DMS114 treated with DMSO at 0.1 percent for 48 hours (cell line): ENCODE results near the gene TICRR.

Experiments used
- DNase-seq: peaks from one replicate; lab custom pipeline; 2025; ENCODE audit not compliant: unreplicated experiment; lab: John Stamatoyannopoulos, UW

TICRR gene

DNA sequence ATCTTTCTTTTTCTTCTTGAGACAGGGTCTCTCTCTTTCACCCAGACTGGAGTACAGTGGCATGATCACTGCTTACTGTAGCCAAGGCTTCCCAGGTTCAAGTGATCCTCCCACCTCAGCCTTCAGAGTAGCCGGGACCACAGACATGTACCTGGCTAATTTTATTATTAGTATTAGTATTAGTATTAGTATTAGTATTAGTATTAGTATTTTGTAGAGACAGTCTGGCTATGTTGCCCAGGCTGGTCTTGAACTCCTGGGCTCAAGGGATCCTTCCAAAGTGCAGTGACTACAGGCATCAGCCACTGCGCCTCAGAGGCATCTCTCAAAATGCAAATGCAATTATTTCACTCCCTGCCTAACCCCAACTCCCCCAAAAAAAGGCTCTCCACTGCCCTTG is 78.3 kb downstream of the TICRR start:
- DNase-seq, result no peak

DNA sequence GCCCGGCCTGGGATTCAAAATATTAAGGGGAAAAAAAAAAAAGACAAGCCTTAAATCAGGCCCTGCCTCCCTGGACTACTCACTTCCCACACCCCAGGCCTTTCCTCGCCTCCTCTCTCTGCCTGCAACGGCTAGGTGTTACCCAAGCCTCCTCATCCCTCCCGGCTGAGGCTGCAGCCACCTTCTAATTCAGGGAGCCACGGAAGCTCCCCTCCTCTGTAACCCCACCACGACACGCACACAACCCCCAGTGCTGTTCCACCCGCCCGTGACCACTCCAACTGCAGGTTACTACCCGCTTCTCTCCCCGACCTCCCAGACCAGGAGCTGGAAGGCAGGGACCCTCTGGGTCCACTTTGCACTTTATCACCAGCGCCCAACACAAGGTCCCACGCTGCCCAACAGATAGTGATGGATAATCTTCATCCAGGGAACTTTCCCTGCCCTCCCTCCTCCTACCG is 79.1 kb downstream of the TICRR start:
- no peak for DNase-seq

DNA sequence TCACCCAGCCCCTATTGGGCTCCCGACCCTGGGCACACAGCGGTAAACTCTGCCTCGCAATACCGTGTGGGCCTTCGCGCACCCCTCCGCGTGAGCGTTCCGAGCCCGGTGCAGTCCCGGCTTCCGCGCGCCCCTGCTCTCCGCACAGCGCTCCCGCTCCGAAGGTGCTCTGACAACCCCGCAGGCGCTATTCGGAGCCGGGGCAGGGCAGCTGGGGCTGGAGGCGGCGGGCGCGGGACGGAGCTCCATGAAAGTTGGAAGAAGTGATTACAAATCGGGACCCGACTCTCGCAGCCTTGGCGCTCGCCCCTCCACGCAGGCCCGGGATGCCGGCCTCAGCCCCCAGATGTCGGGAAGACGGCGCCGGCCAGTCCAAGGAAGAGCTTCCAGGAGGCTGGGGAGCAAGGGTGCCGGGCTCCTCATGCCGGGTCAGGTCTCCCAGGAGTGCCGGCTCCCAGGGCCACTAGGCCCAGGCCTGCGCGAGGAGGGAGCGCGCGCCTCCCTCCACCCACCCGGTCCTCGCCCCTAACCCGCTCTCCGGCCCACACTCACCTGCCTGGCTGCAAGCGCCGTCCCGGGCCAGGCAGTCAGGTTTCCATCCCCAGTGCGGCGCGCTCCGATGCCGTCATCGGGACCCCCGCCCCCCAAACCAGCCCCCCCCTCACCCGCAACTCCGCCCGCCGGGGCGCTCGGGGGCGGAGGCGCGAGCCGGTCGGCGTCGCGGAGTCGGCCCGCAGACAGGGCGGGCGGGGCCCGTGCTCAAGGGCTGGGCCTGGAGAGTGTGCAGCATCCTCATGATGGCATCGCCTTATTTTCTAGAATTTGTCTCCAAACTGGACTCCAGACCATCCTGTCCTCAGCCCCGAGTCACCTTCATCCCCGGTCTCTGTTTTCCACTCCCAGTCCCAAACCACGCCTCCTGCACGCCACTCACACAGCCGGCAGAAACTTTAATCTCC is 79.9 kb downstream of the TICRR start, which contains the start of gene KIF7:
Gene KIF7 (minus strand): TSS at position 621 of the 959 bp plus-strand sequence. CDS start 2,537 bp downstream, outside the sequence.
- peak; percentile 45 for DNase-seq

DNA sequence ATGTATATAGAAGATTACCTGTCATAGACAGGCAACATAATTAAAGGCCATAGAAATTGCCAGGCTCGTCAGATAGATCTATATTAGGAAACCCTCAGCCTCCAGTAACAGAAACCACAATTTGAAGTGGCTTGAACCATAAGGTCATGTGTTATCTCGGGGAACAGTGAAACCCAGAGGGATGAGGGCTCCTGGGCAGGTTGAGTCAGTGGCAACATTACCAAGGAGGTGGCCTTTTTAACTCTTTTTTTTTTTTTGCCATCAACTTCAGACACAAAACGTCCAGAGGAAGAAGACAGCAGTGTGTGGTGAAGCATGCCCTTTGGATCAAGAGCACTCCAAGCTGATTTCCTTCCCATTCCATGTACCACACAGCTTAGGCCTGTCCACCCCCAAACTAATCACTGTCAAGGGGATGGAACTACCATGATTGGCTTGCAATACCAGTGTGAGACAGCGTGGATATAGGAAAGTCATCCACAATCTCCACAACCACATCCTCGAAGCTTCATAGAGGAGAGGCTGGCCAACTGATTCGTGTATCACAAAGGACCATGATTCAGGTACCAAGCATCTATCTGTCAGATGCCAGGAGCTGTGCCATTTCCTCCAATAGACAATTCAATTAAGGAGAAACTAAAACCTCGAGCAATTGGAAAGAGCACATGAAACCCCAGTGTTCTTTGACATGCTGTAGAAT is 81.0 kb downstream of the TICRR start:
- no peak for DNase-seq

DNA sequence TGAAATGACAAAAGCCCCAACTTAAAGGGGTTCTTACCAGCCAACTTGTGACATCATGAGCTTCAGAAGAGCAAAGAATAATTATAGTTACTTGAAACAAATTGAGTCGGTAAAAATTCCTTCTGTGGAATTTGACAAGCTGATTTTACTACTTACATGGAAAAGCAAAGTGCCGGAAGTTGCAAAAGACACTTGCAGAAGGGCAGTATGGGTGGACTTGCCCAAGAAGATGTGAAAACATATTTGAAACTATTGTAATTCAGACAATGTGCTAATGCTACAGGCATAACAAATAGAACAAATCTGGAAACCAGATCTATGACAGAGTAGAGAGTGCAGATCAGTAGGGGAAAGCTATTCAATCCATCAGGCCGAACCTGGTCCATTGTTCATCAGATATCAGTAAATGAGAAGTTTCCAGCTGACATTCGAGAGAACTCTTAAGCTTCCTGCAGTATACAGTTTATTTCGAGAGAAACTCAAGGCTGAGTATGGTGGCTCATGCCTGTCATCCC is 82.5 kb downstream of the TICRR start:
- no peak for DNase-seq

DNA sequence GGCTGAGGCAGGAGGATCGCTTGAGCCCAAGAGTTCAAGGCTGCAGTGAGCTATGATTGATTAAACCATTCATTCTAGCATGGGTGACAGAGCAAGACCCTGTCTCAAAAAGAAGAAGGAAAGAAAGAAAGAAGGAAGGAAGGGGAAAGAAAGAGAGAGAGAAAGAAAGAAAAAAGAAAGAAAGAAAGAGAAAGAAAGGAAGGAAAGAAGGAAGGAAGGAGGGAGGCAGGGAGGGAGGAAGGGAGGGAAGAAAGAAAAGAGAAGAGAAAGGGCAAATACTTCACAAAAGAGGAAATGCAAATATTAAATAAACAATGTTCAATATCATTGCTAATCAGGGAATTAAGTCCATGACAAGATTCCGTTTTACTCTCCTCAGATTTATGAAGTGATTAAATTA is 84.0 kb downstream of the TICRR start:
- no peak for DNase-seq

DNA sequence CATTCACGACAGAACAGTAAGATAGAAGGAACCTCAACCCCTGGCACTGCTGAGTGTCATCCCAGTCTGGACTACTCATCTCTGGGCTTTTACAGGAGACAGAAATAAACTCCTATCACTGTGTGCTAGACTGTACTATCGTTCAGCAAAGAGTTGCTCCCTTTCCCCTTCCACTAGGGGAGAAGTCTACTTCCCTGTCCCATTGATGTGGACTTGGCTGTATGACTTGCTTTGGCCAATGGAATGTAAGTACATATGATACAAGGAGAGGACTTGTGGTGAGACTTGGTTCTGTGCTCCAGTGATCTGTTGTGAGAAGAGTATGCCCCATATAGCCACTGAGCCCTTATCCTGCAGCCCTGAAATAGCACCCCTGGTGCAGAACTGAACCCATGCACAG is 85.3 kb downstream of the TICRR start:
- DNase-seq, result no peak

DNA sequence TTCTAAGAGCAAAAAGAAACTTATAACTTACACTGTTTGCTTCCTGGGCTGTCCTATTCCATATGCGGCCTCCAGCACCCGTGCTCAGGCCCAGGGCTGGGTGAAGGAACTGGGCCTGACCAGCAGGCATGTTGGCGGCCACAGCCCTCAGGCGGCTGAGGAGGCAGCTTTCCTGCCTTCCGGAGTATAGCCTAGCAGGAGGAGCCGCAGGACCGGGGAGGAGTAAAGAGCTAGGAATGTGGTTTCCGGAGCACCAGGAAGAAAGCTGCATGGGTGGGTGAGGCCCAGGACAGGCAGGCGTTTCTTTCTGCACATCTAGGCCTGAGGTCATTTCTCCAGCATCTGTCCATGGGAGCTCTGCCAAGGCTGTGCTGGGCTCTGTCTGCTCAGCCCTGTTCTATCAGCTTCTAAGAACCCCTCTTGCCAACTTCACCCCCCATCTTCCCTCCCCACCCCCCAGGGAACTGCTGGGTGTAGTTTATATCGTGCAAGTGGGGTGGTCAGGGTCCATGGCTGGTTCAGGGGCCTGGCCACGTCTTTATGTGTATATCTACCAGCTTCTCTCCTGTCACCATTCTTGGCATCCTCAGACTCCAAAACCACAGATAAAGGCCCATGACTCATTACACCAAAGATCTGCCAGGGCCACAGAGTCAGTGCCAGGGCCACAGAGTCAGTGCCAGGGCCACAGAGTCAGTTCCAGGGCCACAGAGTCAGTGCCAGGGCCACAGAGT is 87.8 kb downstream of the TICRR start:
- DNase-seq, result no peak

DNA sequence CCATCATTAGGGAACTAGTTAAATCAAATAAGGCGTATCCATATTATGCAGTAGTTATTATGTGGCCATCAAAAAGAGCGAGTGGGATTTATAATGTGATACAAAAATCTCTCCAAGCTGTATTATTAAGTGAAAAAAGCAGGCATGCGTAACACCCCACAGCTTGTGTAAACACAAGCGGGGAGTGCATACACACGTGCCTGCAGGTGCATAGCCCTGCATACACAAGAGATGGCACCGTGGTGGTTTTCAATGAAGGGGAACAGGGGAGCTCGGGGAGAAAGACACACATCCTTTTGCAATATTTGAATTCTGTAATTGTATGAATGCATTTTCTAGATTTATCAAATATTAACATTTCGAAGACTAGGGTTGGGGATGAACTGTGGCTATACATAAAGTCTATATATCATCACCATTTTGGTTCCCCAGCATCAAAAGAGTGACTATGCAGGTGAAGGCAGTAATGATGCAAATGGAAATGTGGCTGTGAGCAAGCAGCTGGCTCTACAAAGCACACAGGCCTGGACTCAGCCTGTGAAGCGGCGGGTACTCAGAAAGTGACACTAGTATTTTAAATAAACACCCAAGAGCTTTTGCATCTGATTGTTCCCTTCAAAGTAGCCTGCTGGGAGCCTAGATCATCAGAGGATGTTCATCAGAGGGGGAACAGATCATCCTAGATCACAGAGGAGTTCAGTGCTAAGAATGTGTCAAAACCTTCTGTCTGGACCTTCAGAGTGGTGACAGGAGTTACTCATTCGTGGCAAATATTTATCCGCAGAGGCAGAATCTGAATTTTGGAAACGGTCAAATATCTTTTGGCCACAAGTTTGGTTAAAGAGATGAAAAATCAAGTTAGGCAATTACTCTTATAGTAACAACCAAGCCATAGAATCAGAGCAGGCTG is 89.4 kb downstream of the TICRR start:
- no peak for DNase-seq

DNA sequence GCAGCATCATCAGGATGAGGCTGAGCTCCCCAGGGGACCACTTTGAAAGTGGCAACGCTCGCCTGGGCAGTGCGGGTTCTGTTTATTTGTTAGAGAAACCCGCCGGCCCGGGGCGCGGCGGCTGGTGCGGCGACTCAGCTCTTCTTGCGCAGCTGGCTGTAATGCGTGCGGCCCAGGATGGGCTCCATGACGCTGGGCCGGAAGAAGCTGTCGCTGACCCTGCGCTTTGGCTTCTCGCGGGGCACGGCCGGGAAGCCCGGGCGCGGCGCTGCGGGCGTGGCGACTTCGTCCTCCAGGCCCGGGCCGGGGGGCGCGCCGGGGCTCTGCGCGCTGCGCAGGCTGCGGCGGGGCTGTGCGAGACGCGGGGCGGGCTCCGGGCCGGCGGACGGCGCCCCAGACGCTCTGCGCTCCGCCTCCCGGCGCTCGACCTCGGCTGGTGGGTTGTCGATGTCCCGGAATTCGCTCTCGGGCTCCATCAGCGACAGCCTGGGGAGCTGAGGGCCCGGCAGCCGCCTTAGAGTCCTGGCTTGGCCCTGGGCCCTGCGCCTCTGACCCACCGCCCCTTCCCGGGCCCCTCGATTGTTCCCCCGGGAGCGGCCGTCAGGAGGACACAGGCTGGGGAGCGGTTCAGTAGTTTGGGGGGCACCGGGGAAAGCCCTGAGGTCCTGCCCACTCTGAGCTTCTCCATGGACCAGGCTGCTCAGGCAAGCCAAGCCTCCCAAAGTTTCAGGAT is 90.3 kb downstream of the TICRR start:
- DNase-seq, result no peak

DNA sequence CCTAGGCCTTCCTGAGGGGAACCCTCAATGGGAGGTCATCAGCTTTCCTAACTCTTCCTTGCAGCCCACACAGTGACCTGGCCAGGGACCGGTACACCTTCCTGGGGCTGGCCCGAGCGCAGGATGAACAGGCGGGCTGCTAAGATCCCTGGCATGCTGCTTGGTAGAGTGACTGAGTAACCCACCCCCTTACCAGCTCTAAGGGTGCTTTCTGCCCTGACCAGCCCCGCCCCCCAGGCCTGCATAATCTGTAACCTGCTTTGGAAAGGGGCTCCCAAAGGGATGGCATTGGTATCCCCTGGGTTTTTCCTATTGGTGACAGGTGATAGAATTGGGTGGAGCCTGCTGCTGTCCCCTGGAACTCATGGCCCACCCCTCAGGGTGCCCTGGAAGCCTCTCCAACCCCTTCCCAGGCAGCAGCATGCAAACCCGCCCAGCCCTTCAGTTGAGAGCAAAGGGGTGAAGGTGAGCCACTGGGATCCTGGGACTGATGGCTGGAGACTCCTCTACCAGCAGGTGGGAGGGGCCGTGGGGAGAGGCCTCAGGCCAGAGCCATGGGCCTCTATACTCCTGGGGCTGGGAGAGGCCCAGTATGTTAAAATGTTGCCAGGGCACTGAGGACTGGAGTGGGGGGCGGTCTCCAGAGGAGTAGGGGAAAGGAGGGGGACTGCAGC is 91.1 kb downstream of the TICRR start:
- DNase-seq, result no peak

DNA sequence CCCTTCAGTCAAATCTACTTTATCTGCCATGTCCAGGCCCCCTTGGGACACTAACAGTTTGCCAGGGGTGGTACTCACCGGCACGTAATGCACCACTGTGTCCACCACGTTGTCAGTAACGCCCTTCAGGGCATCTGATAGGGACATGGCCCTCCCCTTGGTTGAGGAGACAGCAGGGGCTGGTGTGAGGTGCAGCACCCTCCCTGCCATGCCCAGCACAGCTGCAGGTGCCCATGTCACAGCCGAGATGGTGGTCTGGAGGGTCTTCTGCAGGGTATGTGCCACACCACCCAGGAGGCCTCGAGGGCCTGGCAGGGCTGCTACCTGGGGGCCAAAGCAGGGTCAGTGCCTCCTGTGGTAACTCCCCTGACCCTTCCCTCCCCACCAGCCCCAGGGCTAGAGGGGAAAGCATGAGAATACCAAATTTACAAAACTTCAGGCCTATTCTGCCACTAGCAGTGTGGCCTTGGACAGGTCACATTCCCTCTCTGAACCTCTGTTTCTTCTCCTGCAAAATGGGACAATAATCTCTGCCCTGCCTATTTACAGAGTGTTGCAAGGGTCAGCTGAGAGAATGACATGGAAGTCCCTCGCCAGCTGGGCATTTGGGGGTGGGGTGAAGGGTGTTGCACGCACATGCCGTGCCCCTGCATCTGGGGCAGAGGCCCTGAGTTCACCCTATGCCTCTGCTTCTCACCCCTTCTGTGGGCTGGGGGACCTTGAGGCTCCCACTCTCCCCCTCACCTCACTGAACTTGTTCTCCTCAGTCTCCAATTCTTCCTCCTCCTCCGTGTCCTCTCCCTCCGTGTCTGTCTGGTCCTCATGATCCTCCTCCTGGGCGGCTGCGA is 91.8 kb downstream of the TICRR start:
- DNase-seq, result no peak

DNA sequence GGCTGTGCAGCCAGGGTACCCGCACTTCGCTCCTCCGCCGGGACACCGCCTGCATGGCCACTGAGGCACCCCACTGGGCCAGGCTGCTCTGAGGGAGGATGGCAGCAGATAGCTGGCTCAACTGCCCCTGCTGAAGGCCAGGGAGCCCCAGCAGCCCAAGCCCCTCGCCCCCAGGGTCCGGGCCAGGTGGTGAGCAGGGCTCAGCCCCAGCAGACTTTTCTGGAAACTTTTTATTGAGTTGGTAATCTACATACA is 92.4 kb downstream of the TICRR start:
- no peak for DNase-seq

DNA sequence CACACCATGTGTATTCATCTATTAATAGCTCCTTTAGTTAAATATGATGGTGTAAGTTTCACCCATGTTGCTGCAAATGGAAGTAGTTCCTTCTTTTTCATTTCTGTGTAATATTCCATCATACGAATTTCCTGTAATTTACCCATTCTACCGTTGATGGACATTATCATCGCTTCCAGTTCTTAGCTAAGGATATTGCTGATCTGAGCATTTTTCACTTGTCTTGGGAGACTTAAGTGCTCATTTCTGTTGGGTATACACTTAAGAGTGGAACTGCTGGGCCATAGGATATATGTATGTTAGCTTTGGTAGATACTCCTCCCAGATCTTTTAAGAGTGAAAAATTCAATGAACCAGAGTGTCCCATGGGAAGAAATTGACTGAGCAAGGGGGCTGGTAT is 92.9 kb downstream of the TICRR start:
- no peak for DNase-seq

DNA sequence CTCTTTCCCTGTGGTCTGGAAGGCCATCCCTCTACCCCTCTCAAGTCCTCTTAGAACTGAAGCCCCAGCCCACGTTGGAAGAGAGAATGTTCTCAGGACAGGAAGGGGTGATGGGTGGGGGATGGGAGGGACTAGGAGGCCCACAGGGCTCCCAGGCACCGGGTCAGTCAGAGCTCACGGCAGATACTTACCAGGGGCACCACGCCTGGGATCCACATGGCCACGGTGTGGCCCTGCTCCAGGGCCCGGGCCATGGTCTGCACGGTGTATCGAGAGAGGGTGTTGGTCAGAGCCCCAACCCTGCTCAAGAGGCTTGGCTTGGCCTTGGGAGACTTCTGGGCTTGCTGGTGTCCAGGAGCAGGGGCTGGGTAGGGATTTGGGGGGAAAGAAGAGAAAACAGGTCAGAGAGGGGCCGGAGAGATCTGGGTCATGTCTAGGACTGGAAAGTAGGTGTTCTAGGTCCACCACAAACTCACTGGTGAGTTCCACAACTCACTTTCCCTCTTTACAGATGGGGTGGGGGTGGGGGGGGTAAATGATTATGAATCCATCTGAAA is 94.1 kb downstream of the TICRR start:
- DNase-seq, result no peak

DNA sequence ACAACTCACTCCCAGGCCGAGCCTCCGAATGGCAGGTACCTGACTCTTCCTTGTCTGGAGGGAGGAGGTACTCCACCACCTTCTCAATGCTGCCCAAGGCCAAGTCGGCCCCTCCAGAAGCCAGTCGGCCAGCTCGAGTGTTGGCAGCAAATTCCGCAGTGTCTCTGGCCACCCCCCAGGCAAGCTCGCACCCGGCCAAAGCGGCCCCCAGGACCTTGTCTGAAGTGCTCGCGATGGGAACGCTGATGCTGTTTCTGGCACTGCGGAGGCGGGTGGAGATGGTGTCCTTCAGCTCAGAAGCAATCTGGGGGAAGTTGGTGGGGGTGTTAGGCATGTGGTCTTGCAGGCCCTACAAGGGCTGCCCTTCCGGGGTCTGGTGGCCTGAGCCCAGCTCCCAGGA is 94.7 kb downstream of the TICRR start:
- DNase-seq, result no peak

DNA sequence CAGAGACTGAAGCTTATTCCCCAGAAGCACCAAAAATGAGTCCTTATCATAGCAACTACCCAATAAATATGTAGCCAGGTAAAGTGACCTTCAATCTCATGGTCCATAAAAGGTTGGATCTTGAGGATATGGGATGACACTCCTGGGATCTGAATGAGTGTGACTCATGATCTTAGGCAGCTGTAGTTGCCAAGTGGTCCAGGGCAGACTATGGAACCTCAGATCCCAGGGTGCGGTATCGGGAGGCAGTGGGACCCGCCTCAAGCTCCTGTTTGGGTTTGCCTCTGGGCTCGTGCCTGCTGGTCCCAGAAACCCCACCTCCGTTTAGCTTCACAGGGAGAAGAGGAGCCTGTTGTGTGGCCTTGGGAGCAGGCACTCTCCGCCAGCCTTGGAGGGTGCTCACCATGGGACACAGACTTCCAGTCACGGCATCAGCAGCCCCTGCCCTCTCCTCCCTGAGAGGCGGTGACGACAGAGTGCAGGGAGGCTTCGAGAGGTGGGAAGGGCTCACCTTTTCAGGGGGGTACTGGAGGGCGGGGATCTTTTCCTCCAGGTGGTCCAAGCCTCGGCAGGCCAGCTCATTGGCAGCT is 95.8 kb downstream of the TICRR start:
- DNase-seq, result no peak

DNA sequence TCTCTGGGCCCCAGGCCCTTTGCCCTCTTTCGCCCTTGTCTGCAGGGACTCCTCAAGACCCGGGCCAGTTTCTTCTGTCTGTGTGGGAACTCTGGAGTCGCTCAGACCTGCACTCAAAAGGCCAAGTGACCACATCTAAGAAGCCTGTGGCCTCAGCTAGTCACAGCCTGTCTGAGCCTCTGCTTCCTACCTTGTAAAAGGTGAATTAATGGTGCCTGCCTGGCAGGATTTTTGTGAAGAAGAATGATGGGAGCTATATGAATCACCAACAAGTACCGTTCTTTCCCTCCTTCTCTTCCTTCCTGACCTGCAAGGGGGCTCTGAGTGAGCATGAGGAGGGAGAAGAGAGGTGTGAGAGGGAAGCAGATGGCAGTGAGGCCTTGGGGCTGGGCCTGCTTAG is 96.4 kb downstream of the TICRR start:
- DNase-seq, result no peak
